Astrocyte (in vitro differentiated cells and primary cell): Measurements from ENCODE around the gene MSLN. TPM values are rescaled to one million over a fixed set of nuclear protein-coding genes. Genes with fewer than 3 reads are reported as not detected.

ENCODE experiments used
- DNase-seq: peaks from one replicate; pipeline ENCODE4 v3.0.0-alpha.2; 2010; ENCODE audit warnings: low read depth
- FAIRE-seq: peaks from 2 replicates; lab custom pipeline; 2011; peaks lifted over from hg19 to GRCh38; lab: Jason Lieb, UNC
- H2AFZ ChIP-seq: 2 replicates; pipeline ENCODE4 v1.6.0; 2012; ENCODE audit warnings: low read depth, low read length, inconsistent platforms
- H3K27ac ChIP-seq: 2 replicates; pipeline ENCODE4 v1.5.1; 2011; ENCODE audit warnings: low read depth, low read length, inconsistent platforms
- H3K27me3 ChIP-seq: 2 replicates; pipeline ENCODE4 v1.6.0; 2011; ENCODE audit warnings: low read length, inconsistent platforms; ENCODE audit not compliant: insufficient read depth
- H3K36me3 ChIP-seq: 2 replicates; pipeline ENCODE4 v1.5.1; 2011; ENCODE audit warnings: low read length, inconsistent platforms; ENCODE audit not compliant: insufficient read depth
- H3K4me1 ChIP-seq: 2 replicates; pipeline ENCODE4 v1.5.1; 2011; ENCODE audit warnings: low read length, inconsistent platforms; ENCODE audit not compliant: insufficient read depth
- H3K4me2 ChIP-seq: 2 replicates; pipeline ENCODE4 v1.6.0; 2012; ENCODE audit warnings: low read length, inconsistent platforms
- H3K4me3 ChIP-seq: 2 replicates; pipeline ENCODE4 v1.5.1; 2011; ENCODE audit warnings: low read depth, mild to moderate bottlenecking, low read length, inconsistent platforms; ENCODE audit not compliant: insufficient read depth
- H3K79me2 ChIP-seq: 2 replicates; pipeline ENCODE4 v1.6.0; 2012; ENCODE audit warnings: mild to moderate bottlenecking, low read length, inconsistent platforms; ENCODE audit not compliant: insufficient read depth
- H3K9ac ChIP-seq: 2 replicates; pipeline ENCODE4 v1.6.0; 2012; ENCODE audit warnings: mild to moderate bottlenecking, low read length, inconsistent platforms
- H3K9me3 ChIP-seq: 2 replicates; pipeline ENCODE4 v1.5.1; 2012; ENCODE audit warnings: low read depth, mild to moderate bottlenecking, low read length, inconsistent platforms; ENCODE audit not compliant: insufficient read depth
- H4K20me1 ChIP-seq: 2 replicates; pipeline ENCODE4 v1.6.0; 2012; ENCODE audit warnings: low read length, inconsistent platforms; ENCODE audit not compliant: insufficient read depth
- H3K27ac Mint-ChIP-seq: one replicate; pipeline ENCODE4 v1.8.0; 2021; ENCODE audit warnings: mild to moderate bottlenecking, mixed read lengths; ENCODE audit not compliant: unreplicated experiment
- H3K27me3 Mint-ChIP-seq: one replicate; pipeline ENCODE4 v1.8.0; 2021; ENCODE audit warnings: low read depth, mixed read lengths; ENCODE audit not compliant: unreplicated experiment
- H3K36me3 Mint-ChIP-seq: one replicate; pipeline ENCODE4 v1.8.0; 2021; ENCODE audit warnings: low read depth, mixed read lengths; ENCODE audit not compliant: unreplicated experiment
- H3K4me1 Mint-ChIP-seq: one replicate; pipeline ENCODE4 v1.8.0; 2021; ENCODE audit warnings: low read depth, mixed read lengths; ENCODE audit not compliant: unreplicated experiment
- H3K4me3 Mint-ChIP-seq: one replicate; pipeline ENCODE4 v1.8.0; 2021; ENCODE audit warnings: mild to moderate bottlenecking, moderate library complexity, mixed read lengths; ENCODE audit not compliant: unreplicated experiment
- H3K9me3 Mint-ChIP-seq: one replicate; pipeline ENCODE4 v1.8.0; 2021; ENCODE audit warnings: mild to moderate bottlenecking, mixed read lengths; ENCODE audit not compliant: unreplicated experiment
- EZH2 ChIP-seq: IDR thresholded peaks from 2 replicates; pipeline ENCODE4 v1.6.1; 2012; ENCODE audit warnings: mild to moderate bottlenecking, low read length, inconsistent platforms; ENCODE audit not compliant: insufficient read depth
- total RNA-seq: library from RNA; stranded (reverse); gene quantifications from 2 replicates; pipeline ENCODE4 v1.2.1, GENCODE V29; 2021
- TF ChIP-seq, protein P1 (sequence below): IDR thresholded peaks from 2 replicates; pipeline ENCODE4 v1.5.1; 2011; ENCODE audit warnings: low read depth, mild to moderate bottlenecking, inconsistent platforms, low read length, moderate library complexity; ENCODE audit not compliant: insufficient read depth

The MSLN gene
- total RNA-seq, 1 donor from 2014 or later: not detected

DNA sequence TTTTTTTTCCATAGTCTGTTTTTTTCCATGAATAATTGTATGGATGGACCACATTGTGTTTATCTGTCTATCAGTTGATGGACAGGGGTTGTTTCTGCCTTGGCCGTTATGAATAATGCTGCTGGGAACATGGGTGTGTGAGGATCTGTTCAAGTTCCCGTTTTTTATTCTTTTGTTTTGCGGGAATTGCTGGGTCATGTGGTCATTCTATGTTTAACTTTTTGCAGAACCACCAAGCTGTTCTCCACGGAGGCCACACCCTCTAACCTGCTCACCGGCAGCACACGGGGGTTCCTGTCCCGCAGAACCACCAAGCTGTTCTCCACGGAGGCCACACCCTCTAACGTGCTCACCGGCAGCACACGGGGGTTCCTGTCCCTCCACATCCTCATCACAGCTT lies 5.9 kb upstream of the MSLN start:
- H3K36me3 Mint-ChIP-seq: peaks cover 1% of the 10 kb centered on the region
- H3K4me1 ChIP-seq: peaks cover 7% of the 10 kb centered on the region
- no peak for DNase-seq
- peaks cover 2% of the 10 kb centered on the region for H3K4me1 Mint-ChIP-seq
- H3K9me3 ChIP-seq: no peaks in the 10 kb centered on the region
- FAIRE-seq: no peak
- no peak overlapping the region for H2AFZ ChIP-seq
- H3K79me2 ChIP-seq: no peaks in the 10 kb centered on the region
- H3K27me3 Mint-ChIP-seq: peaks cover 15% of the 10 kb centered on the region
- TF ChIP-seq EZH2: no peak
- TF ChIP-seq, protein P1, sequence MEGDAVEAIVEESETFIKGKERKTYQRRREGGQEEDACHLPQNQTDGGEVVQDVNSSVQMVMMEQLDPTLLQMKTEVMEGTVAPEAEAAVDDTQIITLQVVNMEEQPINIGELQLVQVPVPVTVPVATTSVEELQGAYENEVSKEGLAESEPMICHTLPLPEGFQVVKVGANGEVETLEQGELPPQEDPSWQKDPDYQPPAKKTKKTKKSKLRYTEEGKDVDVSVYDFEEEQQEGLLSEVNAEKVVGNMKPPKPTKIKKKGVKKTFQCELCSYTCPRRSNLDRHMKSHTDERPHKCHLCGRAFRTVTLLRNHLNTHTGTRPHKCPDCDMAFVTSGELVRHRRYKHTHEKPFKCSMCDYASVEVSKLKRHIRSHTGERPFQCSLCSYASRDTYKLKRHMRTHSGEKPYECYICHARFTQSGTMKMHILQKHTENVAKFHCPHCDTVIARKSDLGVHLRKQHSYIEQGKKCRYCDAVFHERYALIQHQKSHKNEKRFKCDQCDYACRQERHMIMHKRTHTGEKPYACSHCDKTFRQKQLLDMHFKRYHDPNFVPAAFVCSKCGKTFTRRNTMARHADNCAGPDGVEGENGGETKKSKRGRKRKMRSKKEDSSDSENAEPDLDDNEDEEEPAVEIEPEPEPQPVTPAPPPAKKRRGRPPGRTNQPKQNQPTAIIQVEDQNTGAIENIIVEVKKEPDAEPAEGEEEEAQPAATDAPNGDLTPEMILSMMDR: no peak
- H3K27ac Mint-ChIP-seq: no peak overlapping the region
- H3K27me3 ChIP-seq: peaks cover 2% of the 10 kb centered on the region
- H3K4me3 ChIP-seq: no peak overlapping the region
- no peak overlapping the region for H3K4me3 Mint-ChIP-seq
- H3K9me3 Mint-ChIP-seq: peaks cover 5% of the 10 kb centered on the region
- H3K27ac ChIP-seq: no peak overlapping the region
- H3K36me3 ChIP-seq: no peaks in the 10 kb centered on the region
- no peak overlapping the region for H3K4me2 ChIP-seq
- H4K20me1 ChIP-seq: no peaks in the 10 kb centered on the region
- H3K9ac ChIP-seq: no peak overlapping the region

DNA sequence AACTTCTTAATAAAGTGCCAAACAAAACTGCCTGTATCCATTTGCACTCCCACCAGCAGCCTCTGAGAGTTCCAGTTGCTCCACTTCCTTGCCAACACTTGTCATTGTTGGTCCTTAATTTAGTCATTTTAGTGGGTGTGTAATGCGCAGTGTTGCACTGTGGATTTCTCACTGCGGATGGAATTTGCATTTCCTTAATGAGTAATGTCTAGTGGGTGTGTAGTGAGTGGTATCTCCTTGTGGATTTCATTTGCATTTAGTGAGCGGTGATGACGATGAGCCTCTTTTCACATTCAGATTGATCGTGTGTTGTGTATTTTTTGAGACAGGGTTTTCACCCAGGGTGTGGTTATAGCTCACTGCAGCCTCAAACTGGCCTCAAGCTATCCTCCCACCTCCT lies 4.1 kb upstream of the MSLN start:
- Mint-ChIP-seq H3K27ac (no peak overlapping the region), H3K27me3 (peaks cover 15% of the 10 kb centered on the region), H3K36me3 (peaks cover 3% of the 10 kb centered on the region), H3K4me3 (no peak overlapping the region), H3K4me1 (peaks cover 2% of the 10 kb centered on the region), H3K9me3 (peaks cover 5% of the 10 kb centered on the region)
- no peak for TF ChIP-seq EZH2
- TF ChIP-seq, protein P1: no peak
- Histone ChIP-seq H3K4me3 (no peak overlapping the region), H2AFZ (no peak overlapping the region), H3K36me3 (no peaks in the 10 kb centered on the region), H3K9ac (no peak overlapping the region), H3K9me3 (no peaks in the 10 kb centered on the region), H3K27me3 (peaks cover 2% of the 10 kb centered on the region), H3K79me2 (no peaks in the 10 kb centered on the region), H3K4me2 (no peak overlapping the region), H3K4me1 (peaks cover 12% of the 10 kb centered on the region), H4K20me1 (no peaks in the 10 kb centered on the region), H3K27ac (no peak overlapping the region)
- FAIRE-seq (no peak), DNase-seq (no peak)

DNA sequence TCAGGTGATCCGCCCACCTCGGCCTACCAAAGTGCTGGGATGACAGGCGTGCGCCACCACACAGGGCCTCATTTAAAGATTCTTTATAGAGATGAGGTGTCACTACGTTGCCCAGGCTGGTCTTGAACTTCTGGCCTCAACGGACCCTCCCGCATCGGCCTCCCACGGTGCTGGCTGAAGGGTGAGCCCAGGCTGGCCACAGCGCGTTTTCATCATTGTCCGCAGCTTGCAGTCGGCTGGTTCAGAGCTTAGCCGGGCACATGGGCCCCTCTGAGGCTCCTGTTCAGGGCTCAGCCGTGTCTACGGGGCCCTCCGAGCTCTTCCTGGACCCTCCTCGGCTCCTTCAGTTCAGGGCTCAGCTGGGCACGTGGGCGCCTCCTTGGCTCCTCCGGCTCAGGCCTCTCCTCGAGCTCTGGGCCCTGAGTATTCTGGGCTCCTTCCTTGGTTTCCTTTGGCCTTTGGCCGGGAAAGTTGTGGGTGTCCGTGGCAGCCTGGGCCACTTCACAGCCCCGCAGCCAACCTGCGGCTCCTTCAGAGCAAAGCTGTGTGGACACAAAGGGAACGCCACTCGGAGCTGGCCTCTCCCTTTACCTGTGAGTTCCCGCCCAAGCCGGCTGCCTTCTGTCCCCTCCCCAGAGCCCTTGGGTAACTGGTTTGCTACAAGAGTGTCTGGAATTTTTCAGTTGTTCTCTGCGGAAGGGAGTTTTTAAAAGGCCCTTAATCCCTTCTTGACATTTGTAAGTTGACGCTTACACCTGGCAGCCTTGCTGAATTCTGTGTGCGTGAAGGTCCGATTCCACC lies 1.2 kb upstream of the MSLN start:
- H3K36me3 ChIP-seq: no peaks in the 10 kb centered on the region
- peaks cover 7% of the 10 kb centered on the region for H3K4me1 ChIP-seq
- no peaks in the 10 kb centered on the region for H3K27me3 ChIP-seq
- Mint-ChIP-seq H3K36me3 (peaks cover 3% of the 10 kb centered on the region), H3K4me1 (no peaks in the 10 kb centered on the region), H3K4me3 (no peak overlapping the region), H3K27ac (no peak overlapping the region), H3K27me3 (peaks cover 8% of the 10 kb centered on the region), H3K9me3 (peaks cover 5% of the 10 kb centered on the region)
- no peaks in the 10 kb centered on the region for H3K9me3 ChIP-seq
- FAIRE-seq (no peak), DNase-seq (no peak)
- no peak overlapping the region for H3K4me3 ChIP-seq
- H4K20me1 ChIP-seq: no peaks in the 10 kb centered on the region
- no peak overlapping the region for H2AFZ ChIP-seq
- H3K79me2 ChIP-seq: no peaks in the 10 kb centered on the region
- TF ChIP-seq EZH2: no peak
- TF ChIP-seq, protein P1: no peak
- H3K27ac ChIP-seq: no peak overlapping the region
- H3K9ac ChIP-seq: no peak overlapping the region
- H3K4me2 ChIP-seq: no peak overlapping the region
